ENCODE results near the gene IL23R. TPM values are rescaled to one million over a fixed set of nuclear protein-coding genes. Genes with fewer than 3 reads are reported as not detected.

The IL23R gene
- total and polyA plus RNA-seq, 2 donors (not counting 3 experiments of a cell fraction or from before 2014, with no cell fraction given), result not detected

DNA sequence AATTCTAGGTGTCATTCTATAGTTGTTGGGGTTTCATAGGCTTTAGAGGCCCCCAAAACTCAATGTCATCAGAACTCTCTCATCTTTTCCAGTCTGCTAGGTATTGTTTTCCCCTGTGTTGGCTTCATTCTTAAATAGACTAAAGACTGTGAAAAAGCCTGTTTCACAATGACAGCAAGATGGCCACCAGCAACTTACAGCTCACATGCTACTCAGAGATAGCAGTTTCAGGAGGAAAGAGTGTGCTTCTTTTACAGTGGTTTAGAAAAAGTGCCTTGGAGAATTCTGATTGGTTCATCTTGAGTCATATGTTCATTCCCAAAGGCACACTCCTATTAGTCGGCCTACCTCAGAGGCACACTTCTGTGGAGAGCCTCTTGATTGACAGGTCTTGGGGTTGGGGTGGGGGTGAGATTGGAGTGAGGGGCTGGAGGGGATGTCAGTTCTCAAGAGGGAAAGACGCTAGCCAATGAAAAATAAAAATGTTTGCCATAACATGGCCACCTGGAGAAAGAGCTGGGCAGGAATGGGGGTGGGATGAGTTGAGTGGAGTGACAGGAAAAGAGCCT is 8.5 kb downstream of the IL23R start:
- dilution Hi-C loops (cut with MboI; ENCODE audit: extremely low pct_ligation_motif_present, low sequenced_read_pairs), result no loop called here
- BruUV-seq (replicated peaks), result no TSS peak
- Histone ChIP-seq H3K27me3 (ENCODE audit: control insufficient read depth in 2 of 2, insufficient read depth in 2 of 2, low read length in 2 of 2) (peaks cover 3 to 5% of the 10 kb centered on the region in 2 experiments), H3K9me1 (replicated peaks; ENCODE audit: control insufficient read depth, extremely low read depth, insufficient read depth, low read length) (no peaks in the 10 kb centered on the region), H3K27ac (ENCODE audit: insufficient read depth, low read depth, low read length) (no peak overlapping the region), H3K4me3 (replicated peaks in 1 of 3; ENCODE audit: insufficient read depth in 1 of 3, low read depth in 1 of 3, low read length in 3 of 3) (no peak overlapping the region), H4K20me1 (replicated peaks; ENCODE audit: control insufficient read depth, extremely low read depth, insufficient read depth, low read length) (no peaks in the 10 kb centered on the region), H3K79me2 (ENCODE audit: control insufficient read depth, insufficient read depth, low read length) (no peaks in the 10 kb centered on the region), H3K9me3 (replicated peaks; ENCODE audit: control insufficient read depth, insufficient read depth, low read length) (no peaks in the 10 kb centered on the region), H2AFZ (ENCODE audit: low read depth, low read length) (no peak overlapping the region), H3K9ac (replicated peaks; ENCODE audit: extremely low read depth, insufficient read depth, low read length) (no peak overlapping the region), H3K4me1 (ENCODE audit: control insufficient read depth, extremely low read depth, insufficient read depth, low read length) (no peaks in the 10 kb centered on the region), H3K4me2 (ENCODE audit: insufficient read depth, low read length) (no peak overlapping the region), H3K36me3 (ENCODE audit: control insufficient read depth in 2 of 2, extremely low read depth in 1 of 2, insufficient read depth in 2 of 2, low read length in 2 of 2) (no peaks in the 10 kb centered on the region)
- TF ChIP-seq POLR2A (IDR thresholded peaks at IDR 0.05; ENCODE audit: low read depth, low read length) (no peak), MYC (IDR thresholded peaks at IDR 0.05; ENCODE audit: low read depth, low read length) (no peak), JUN (IDR thresholded peaks at IDR 0.05; ENCODE audit: borderline replicate concordance, insufficient read depth, insufficient read length, low read depth) (no peak), EZH2 (IDR thresholded peaks at IDR 0.05; ENCODE audit: borderline replicate concordance, low read depth, low read length, severe bottlenecking) (no peak), FOS (IDR thresholded peaks at IDR 0.05; ENCODE audit: borderline replicate concordance, insufficient read depth, low read length) (no peak), POLR2AphosphoS5 (IDR thresholded peaks at IDR 0.05; ENCODE audit: insufficient read depth, low read depth, low read length) (no peak), GATA2 (IDR thresholded peaks at IDR 0.05; ENCODE audit: insufficient read depth, insufficient read length, low read depth, low read length) (no peak)
- TF ChIP-seq, protein P1, sequence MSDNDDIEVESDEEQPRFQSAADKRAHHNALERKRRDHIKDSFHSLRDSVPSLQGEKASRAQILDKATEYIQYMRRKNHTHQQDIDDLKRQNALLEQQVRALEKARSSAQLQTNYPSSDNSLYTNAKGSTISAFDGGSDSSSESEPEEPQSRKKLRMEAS (IDR thresholded peaks at IDR 0.05; ENCODE audit: insufficient read depth, insufficient read length), result no peak
- TF ChIP-seq, protein P2, sequence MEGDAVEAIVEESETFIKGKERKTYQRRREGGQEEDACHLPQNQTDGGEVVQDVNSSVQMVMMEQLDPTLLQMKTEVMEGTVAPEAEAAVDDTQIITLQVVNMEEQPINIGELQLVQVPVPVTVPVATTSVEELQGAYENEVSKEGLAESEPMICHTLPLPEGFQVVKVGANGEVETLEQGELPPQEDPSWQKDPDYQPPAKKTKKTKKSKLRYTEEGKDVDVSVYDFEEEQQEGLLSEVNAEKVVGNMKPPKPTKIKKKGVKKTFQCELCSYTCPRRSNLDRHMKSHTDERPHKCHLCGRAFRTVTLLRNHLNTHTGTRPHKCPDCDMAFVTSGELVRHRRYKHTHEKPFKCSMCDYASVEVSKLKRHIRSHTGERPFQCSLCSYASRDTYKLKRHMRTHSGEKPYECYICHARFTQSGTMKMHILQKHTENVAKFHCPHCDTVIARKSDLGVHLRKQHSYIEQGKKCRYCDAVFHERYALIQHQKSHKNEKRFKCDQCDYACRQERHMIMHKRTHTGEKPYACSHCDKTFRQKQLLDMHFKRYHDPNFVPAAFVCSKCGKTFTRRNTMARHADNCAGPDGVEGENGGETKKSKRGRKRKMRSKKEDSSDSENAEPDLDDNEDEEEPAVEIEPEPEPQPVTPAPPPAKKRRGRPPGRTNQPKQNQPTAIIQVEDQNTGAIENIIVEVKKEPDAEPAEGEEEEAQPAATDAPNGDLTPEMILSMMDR (IDR thresholded peaks at IDR 0.05; ENCODE audit: extremely low read depth in 1 of 2, insufficient read depth in 1 of 2, low read depth in 1 of 2, low read length in 2 of 2), result no peak
- DNase-seq (ENCODE audit: low read depth, low spot score) (no peak), FAIRE-seq (no peak)
- intact Hi-C loops (cut with micrococcal nuclease), result no loop called here
- ChIA-PET POLR2A (no interaction called here), CTCF (no interaction called here)
